ENCODE data around the gene EPS8. TPM values are rescaled to one million over a fixed set of nuclear protein-coding genes. Genes with fewer than 3 reads are reported as not detected.

Gene EPS8
- 30.4 and 36.7 TPM in 2 replicates for total RNA-seq (2014; rRNA removed; shearing (Covaris generic))
- polyA plus RNA-seq (2015; cell fraction: cytosol; rRNA removed), result 40.3 and 53.0 TPM in 2 replicates
- 58.8 and 59.5 TPM in 2 replicates for polyA plus RNA-seq (2015; cell fraction: nucleus; rRNA removed)

GRCh38 chr12:15789220-15790171, at the start of gene EPS8:
TSS of gene EPS8 (minus strand) at chr12:15789388. CDS start at chr12:15682951, 106,437 bp downstream.
- peak; percentile 89 for DNase-seq (ENCODE audit: low read depth)

DNA sequence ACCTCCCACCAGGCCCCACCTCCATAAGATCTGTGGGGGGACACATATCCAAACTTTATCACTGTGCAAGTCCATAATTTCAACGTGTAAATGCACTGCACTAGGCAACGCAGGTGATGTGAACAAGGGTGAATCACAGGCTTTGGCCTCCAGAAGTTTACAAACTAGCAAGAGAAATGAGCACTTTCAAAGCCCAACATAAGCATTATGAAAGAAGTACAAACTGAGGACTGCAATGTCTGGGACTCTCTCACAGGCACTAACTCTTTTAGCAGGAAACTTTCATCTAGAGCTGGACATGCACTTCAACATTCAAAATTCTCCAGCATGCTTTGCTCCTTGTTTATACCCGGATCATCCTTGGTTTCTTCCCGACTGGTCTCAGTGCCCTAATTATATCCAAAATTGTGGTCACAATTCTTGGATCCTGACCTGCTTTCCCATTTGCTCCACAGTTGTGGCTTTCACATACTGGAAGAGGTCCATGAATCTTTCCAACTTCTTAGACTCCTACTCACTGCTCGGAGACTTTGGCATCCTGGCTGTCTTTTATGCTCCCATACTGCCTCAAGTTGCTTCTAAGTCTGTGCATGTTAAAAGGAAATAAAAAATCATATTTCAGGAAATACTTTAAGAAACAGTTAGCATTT, 48.1 kb upstream of the EPS8 start:
- no peak for DNase-seq (ENCODE audit: low read depth)

DNA sequence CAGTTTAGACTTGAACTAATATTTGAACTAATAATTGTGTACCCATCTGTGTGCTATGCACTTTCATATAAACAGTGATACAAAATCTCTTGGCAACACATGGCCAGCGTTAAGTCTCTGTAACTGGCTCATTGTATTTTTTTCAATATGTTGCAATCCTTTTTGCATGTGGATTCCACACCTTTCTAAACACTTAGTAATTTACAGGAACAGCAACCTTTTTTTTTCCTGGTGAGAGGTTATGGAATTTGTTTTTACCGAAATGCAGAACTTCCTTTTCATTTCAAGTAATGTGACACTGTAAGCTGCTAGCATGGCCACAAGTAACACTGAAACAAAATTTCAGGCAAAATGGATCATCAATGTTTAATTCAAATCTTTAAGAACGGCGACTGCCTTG, 45.4 kb upstream of the EPS8 start:
- DNase-seq (ENCODE audit: low read depth), result no peak

DNA sequence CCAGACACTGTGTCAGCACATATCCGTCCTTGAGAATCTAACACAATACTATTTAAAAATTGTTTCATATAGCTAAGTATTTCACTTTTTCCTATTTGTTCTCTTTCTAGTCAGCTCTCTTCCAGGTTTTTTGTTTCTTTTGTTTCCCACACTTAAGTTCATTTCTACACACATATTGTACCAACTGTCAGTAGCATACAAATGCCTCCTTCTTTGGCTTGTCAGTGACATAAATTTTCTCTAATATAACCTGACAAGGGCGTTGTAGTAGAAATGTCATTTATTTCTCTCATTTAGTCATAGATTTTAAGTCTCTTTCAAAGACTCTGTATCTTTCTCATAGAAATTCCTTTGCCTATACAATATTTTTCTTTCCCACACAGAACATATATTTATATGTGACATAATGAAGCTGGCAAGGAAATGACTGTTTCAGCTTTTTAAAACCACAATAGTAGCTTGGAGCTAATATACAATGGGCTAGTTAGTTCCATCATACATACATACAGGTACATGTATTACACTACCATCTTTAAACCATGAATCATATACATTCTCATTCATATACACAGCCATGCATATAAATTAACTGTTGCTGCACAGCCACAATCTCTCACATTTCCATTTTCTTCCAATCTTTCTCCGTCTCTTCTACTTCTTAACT, 42.3 kb upstream of the EPS8 start:
- peak; percentile 23 for DNase-seq (ENCODE audit: low read depth)

DNA sequence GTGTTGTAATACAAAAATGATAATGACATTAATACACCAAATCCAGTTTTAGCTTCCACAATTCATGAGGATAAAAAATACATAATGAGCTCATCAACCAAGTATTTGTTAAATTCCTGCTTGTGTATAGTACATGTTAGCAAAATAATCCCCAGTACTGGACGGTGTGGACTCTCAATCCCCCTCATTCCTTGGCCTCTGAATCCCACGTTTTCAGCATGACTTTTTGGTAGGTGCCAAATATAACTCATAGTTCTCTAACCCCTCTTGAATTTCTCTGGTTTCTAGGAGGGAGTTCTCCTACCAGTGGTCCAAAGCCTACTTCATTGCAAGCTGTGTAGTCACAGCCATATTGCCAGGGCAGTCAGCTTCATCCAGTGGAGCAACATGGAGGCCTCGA, 41.4 kb upstream of the EPS8 start:
- peak; percentile 15 for DNase-seq (ENCODE audit: low read depth)

DNA sequence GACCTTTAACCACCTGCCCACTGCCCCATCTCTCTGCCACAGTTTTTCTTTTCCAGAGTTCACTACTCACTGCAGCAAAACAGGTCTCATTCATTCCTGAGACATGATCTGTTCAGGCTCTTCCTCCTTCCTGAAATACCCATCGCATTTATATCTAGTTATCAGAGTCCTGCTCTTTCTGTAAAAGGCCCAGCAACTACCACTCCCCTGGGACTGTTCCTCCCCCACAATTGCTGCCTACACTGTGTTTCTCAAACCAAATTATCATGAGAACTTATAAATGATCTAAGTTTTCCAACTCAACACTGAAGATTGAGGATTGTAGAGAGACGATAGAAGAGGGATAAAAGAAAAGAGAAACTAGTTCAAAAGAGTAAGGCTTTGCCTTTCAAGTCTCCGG, 40.8 kb upstream of the EPS8 start:
- DNase-seq (ENCODE audit: low read depth), result peak; percentile 34

- no peak for DNase-seq (ENCODE audit: low read depth)
Measured at GRCh38 chr12:15829255-15829654, 40.1 kb upstream of the EPS8 start.

DNA sequence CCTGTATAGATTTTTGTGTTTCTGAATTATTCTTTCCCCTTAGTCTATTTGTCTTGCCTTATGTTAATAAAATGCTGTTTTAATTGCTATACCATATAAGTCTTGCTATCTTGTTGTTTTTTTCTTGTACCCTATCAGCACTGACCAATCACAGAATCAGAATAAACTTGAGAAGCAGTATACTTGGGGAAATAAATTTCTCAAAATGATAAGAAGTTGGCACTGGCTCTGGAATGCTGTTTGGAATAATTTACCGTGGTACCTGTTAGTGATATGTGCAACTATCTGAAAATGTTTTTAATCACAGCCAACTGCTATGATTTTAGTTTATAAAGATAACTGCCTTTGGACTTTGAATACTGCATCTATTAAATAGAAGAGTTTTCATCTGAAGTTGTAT, 37.9 kb upstream of the EPS8 start:
- no peak for DNase-seq (ENCODE audit: low read depth)

- no peak for DNase-seq (ENCODE audit: low read depth)
Measured at GRCh38 chr12:15824516-15824915, 35.3 kb upstream of the EPS8 start.

DNA sequence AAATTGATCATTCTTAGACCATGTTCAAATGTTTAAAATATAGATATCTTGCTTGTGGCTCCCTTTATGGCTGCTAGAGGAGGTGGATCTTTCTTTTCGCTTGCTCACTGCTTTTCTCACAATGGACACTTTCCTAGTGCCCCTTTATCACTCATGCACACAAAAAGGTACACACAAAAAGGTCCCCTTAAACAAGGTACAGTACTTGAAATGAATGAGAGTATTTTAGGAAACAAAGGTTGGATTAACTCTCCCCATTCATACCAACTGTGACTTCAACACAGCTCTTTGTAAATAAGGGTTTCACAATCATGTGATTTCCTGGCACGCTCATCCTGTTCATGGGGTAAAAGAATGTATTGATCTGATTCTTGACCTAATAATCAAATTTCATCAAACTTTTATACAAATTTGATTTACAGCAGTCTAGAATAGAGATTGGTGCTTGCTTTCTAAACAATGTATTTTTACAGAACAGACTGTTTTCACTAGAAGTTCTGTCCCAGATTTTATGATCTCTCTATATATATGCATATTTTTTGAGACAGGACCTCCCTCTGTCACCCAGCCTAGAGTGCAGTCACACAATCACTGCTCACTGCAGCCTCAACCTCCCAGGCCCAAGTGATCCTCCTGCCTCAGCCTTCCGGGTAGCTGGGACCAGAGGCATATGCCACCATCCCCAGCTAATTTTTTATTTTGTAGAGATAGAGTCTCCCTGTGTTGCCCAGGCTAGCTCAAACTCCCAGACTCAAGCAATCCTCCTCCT, 34.4 kb upstream of the EPS8 start:
- DNase-seq (ENCODE audit: low read depth), result no peak

- no peak for DNase-seq (ENCODE audit: low read depth)
Measured at GRCh38 chr12:15819644-15820437, 30.7 kb upstream of the EPS8 start.

GRCh38 chr12:15818418-15818817, 29.2 kb upstream of the EPS8 start:
- no peak for DNase-seq (ENCODE audit: low read depth)

DNA sequence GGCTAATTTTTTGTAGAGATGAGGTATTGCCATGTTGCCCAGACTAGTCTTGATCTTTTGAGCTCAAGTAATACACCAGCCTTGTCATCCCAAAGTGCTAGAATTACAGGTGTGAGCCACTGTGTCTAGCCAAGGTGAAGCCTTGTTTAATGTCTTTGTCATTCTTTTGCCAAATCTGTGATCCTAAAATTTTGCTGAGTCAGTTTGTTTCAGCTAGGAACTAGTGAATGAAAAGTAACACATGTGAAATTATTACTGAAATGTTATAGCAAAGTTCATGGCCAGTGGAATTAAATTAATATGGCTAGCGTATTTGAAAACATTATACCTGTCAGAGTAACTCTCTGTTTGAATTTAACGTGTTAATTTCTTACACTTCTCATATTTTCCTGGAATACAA, 26.5 kb upstream of the EPS8 start:
- no peak for DNase-seq (ENCODE audit: low read depth)

DNA sequence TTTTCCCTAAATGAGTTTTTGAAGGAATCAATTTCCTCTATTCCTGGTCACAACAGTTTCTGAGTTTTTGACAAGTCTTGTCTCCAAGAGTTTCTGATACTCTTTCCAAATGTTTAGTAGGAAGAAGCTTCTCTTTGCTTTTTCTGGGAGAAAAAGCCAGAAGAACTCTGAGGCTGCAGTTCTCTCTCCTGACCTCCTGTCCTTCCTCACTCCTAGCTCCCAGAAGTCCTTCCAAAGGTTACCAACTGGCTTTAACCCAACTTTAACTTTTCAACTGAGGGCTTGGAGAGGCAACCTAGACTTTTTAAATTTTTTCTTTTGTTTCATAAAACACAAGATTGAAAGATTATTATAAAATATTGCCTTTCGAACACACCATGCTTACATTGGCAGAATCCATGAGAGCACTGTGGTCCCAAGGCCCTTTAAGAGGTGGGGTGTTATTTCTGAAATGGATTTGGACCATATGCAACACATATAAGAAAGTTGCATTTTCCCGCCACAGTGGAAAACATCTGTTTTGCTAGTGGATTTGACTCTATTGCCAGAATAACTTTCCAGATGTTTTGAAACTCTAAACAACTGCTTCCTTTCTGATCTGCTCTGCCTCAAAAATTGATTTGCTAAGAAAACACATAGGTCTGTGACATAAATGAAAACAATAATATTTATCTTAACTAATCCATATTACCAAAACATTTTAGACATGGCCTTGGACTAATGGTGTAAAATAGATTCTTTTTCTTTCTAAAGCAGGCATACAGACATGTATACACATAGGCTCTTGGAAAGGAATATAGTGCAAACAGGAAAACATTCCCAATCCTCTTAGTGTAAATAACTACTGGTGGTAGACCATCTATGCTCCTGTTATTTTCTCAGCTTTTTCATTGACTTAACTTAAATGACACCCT, 22.3 kb upstream of the EPS8 start:
- no peak for DNase-seq (ENCODE audit: low read depth)

- DNase-seq (ENCODE audit: low read depth), result no peak
Measured at GRCh38 chr12:15808652-15809051, 19.5 kb upstream of the EPS8 start.

GRCh38 chr12:15808250-15808649, 19.1 kb upstream of the EPS8 start:
- no peak for DNase-seq (ENCODE audit: low read depth)

- DNase-seq (ENCODE audit: low read depth), result no peak
Measured at GRCh38 chr12:15806826-15807225, 17.6 kb upstream of the EPS8 start.

DNA sequence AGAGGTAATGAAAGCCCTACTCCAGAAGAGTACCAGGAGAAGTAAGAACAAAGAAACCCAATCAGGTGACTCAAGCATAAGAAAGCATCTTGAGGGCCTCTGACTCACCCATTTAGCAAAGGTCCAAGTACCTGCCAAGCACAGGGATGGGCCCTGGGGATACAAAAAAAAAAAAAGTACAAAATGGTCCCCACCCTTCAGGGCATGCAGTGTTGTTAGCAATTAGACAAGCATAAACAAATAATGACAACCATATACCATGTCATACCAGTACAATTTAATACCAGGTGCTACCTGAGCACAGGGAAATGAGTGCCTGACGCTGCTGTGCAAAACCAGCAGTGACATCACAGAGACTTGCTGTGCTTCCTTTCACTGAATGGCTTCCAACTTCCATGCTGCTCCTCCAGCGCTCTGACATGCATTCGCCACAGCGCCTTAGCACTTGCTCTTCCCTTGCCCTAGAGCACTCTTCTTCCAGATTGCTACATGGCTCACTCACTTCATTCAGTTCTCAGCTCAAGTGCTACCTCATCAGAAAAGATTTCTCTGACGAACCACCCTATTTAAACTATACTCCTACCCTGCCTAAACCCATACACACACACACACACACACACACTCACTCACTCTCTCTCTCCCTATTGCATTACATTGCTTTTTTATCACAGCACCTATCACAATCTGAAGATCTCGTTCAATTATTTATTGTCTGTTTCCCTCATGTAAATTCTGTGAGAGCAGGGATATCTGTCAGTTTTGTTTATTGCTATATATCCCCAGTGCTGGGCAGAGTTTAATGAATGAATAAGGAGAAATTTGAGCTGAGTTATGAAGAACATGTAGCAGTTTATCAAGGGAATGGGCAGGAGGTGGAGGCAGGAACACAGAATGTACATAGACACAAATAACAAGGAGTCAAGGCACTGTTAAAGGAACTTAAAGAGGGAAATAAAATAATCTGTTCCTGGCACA, 12.9 kb upstream of the EPS8 start:
- DNase-seq (ENCODE audit: low read depth), result peak; percentile 24

Data from HT1080 (cell line).